GM10248 (cell line): Measurements from ENCODE around the gene CAMK2D.

Experiments
- CTCF ChIA-PET: fragments of 300-600 bp; sonication (Branson Sonifier 250); formaldehyde crosslinking; extraction: SDS; loops from one replicate; lab custom pipeline; 2021; ENCODE audit warnings: antibody characterized with exemption; lab: Yijun Ruan, JAX
- POLR2A ChIA-PET: fragments of 350-650 bp; sonication (Branson Sonifier 250); formaldehyde crosslinking; extraction: SDS; loops from one replicate; lab custom pipeline; 2020; ENCODE audit warnings: antibody characterized with exemption; lab: Yijun Ruan, JAX
- DNase-seq: peaks from one replicate; pipeline ENCODE4 v3.0.0; 2012; ENCODE audit errors: extremely low spot score
- TF ChIP-seq, protein P1 (sequence below): IDR thresholded peaks from 2 replicates; pipeline ENCODE4 v1.5.1; 2012; ENCODE audit warnings: mild to moderate bottlenecking, low read depth; ENCODE audit errors: extremely low read depth, missing control alignments, control extremely low read depth

CAMK2D gene

DNA sequence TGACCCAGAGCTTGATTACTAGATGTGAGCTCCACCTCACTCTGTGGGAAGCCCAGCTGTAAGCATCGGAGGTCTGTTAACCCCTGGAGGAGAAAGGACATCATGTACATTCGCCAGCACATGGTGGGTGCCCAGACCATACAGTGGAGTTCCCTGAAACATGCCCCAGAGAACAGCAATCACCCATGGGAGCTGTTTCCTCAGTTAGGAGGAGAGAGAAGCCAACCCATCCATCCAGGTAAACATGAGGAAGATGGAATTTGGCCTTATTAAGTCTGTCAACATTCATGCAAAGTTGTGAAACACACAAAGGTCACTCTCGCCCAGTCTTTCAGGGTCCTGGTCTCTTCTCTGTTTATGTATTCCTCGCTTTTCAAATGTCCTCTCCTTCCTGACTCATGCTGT is 357.4 kb downstream of the CAMK2D start:
- DNase-seq, result no peak
- ChIA-PET POLR2A (no interaction called here), CTCF (interaction anchor here (1.1 to 3.4 kb wide), 2 partner anchors 9 to 144 kb away, joined by 3 to 20 read pairs; no protein-coding TSS in a partner anchor)
- TF ChIP-seq, protein P1, sequence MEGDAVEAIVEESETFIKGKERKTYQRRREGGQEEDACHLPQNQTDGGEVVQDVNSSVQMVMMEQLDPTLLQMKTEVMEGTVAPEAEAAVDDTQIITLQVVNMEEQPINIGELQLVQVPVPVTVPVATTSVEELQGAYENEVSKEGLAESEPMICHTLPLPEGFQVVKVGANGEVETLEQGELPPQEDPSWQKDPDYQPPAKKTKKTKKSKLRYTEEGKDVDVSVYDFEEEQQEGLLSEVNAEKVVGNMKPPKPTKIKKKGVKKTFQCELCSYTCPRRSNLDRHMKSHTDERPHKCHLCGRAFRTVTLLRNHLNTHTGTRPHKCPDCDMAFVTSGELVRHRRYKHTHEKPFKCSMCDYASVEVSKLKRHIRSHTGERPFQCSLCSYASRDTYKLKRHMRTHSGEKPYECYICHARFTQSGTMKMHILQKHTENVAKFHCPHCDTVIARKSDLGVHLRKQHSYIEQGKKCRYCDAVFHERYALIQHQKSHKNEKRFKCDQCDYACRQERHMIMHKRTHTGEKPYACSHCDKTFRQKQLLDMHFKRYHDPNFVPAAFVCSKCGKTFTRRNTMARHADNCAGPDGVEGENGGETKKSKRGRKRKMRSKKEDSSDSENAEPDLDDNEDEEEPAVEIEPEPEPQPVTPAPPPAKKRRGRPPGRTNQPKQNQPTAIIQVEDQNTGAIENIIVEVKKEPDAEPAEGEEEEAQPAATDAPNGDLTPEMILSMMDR, result no peak
